ENCODE results near the gene GADD45B.
"Not testable (repeated sequence)": the region's sequence is repeated elsewhere in the genome, so short reads cannot be mapped to it uniquely, and the experiment has no call there.

DNA sequence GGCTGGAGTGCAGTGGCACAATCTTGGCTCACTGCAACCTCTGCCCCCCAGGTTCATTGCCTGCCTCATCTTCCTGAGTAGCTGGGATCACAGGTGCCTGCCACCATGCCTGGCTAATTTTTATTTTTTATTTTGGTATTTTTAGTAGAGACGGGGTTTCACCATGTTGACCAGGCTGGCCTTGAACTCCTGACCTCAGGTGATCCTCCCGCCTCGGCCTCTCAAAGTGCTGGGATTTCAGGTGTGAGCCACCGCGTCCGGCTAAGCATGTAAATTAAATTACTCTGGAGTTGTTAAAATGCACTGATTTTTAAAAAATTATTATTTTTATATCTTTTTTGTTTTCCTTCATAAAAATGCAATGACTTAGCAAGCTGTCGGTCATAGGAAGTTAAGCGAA, 30.7 kb downstream of the GADD45B start:
- TF ChIP-seq, protein P1, sequence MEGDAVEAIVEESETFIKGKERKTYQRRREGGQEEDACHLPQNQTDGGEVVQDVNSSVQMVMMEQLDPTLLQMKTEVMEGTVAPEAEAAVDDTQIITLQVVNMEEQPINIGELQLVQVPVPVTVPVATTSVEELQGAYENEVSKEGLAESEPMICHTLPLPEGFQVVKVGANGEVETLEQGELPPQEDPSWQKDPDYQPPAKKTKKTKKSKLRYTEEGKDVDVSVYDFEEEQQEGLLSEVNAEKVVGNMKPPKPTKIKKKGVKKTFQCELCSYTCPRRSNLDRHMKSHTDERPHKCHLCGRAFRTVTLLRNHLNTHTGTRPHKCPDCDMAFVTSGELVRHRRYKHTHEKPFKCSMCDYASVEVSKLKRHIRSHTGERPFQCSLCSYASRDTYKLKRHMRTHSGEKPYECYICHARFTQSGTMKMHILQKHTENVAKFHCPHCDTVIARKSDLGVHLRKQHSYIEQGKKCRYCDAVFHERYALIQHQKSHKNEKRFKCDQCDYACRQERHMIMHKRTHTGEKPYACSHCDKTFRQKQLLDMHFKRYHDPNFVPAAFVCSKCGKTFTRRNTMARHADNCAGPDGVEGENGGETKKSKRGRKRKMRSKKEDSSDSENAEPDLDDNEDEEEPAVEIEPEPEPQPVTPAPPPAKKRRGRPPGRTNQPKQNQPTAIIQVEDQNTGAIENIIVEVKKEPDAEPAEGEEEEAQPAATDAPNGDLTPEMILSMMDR (IDR thresholded peaks at IDR 0.05) = not testable (repeated sequence)
- TF ChIP-seq POLR2A (IDR thresholded peaks at IDR 0.05) = not testable (repeated sequence)
